ENCODE data around the gene PDE6A.
A peak's percentile ranks its signal among the peaks of the same experiment; 100 is the strongest.
"Not testable (repeated sequence)": the region's sequence is repeated elsewhere in the genome, so short reads cannot be mapped to it uniquely, and the experiment has no call there.

PDE6A gene

GRCh38 chr5:149863176-149863575 is 81.4 kb downstream of the PDE6A start:
- DNase-seq: no peak
- no peaks in the 10 kb centered on the region for H3K27me3 ChIP-seq (replicated peaks)
- H3K27ac ChIP-seq: no peak overlapping the region
- no peak overlapping the region for H3K4me3 ChIP-seq (ENCODE audit: low read depth, low read length)
- TF ChIP-seq, protein P1, sequence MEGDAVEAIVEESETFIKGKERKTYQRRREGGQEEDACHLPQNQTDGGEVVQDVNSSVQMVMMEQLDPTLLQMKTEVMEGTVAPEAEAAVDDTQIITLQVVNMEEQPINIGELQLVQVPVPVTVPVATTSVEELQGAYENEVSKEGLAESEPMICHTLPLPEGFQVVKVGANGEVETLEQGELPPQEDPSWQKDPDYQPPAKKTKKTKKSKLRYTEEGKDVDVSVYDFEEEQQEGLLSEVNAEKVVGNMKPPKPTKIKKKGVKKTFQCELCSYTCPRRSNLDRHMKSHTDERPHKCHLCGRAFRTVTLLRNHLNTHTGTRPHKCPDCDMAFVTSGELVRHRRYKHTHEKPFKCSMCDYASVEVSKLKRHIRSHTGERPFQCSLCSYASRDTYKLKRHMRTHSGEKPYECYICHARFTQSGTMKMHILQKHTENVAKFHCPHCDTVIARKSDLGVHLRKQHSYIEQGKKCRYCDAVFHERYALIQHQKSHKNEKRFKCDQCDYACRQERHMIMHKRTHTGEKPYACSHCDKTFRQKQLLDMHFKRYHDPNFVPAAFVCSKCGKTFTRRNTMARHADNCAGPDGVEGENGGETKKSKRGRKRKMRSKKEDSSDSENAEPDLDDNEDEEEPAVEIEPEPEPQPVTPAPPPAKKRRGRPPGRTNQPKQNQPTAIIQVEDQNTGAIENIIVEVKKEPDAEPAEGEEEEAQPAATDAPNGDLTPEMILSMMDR (IDR thresholded peaks at IDR 0.05; ENCODE audit: low read depth, low read length, missing control alignments): no peak
- no peaks in the 10 kb centered on the region for H3K36me3 ChIP-seq (replicated peaks)
- in situ Hi-C loops (cut with HindIII; ENCODE audit: low pct_ligation_motif_present, low sequenced_read_pairs): no loop called here

- Histone ChIP-seq H3K27ac (no peak overlapping the region), H3K36me3 (replicated peaks) (no peaks in the 10 kb centered on the region), H3K27me3 (replicated peaks) (no peaks in the 10 kb centered on the region), H3K4me3 (ENCODE audit: low read depth, low read length) (no peak overlapping the region)
- in situ Hi-C loops (cut with HindIII; ENCODE audit: low pct_ligation_motif_present, low sequenced_read_pairs): no loop called here
- DNase-seq: no peak
- TF ChIP-seq, protein P1 (IDR thresholded peaks at IDR 0.05; ENCODE audit: low read depth, low read length, missing control alignments): no peak
Measured at GRCh38 chr5:149860801-149861322, 83.7 kb downstream of the PDE6A start.

- no peak overlapping the region for H3K27ac ChIP-seq
- no peaks in the 10 kb centered on the region for H3K27me3 ChIP-seq (replicated peaks)
- no peak for DNase-seq
- H3K4me3 ChIP-seq (ENCODE audit: low read depth, low read length): no peak overlapping the region
- in situ Hi-C loops (cut with HindIII; ENCODE audit: low pct_ligation_motif_present, low sequenced_read_pairs): no loop called here
- no peaks in the 10 kb centered on the region for H3K36me3 ChIP-seq (replicated peaks)
- TF ChIP-seq, protein P1 (IDR thresholded peaks at IDR 0.05; ENCODE audit: low read depth, low read length, missing control alignments): no peak
Measured at GRCh38 chr5:149859746-149860145, 84.8 kb downstream of the PDE6A start.

DNA sequence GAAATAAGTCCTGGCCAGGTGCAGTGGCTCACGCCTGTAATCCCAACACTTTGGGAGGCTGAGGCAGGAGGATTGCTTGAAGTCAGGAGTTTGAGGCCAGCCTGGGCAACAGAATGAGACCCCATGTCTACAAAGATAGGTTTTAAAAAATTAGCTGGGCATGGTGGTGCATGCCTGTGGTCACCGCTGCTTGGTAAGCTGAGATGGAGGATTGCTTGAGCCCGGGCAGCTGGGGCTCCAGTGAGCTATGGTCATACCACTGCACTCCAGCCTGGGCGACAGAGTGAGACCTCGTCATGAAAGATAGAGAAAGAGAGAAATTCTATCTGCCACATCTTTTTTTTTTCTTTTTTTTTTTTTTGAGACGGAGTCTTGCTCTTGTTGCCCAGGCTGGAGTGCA is 86.1 kb downstream of the PDE6A start:
- not testable (repeated sequence) for DNase-seq

DNA sequence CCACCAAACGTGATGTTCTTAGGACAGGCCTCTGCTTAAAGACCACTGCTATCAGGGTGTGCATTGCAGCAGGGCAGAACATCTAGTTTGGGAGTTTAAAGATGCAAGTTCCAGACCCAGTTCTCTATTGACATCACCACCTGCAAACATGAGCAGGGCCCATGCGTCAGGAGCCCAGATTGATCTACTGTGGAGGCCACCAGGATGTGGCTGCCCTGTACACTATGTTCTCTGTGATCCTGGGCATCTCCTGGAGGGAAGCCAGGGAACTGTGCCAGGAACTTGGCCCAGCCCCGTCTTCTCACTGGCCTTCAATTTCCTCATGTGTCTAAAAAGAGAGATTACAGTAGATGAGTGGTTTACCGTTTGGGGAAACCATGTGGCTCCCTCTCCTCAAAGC is 87.1 kb downstream of the PDE6A start:
- TF ChIP-seq, protein P1 (IDR thresholded peaks at IDR 0.05; ENCODE audit: low read depth, low read length, missing control alignments): no peak
- Histone ChIP-seq H3K27me3 (replicated peaks) (no peaks in the 10 kb centered on the region), H3K27ac (no peak overlapping the region), H3K4me3 (ENCODE audit: low read depth, low read length) (no peak overlapping the region), H3K36me3 (replicated peaks) (no peaks in the 10 kb centered on the region)
- peak; percentile 27 for DNase-seq
- in situ Hi-C loops (cut with HindIII; ENCODE audit: low pct_ligation_motif_present, low sequenced_read_pairs): no loop called here

More for the DNA sequence above, 86.1 kb downstream of the PDE6A start:
- H3K27me3 ChIP-seq (replicated peaks); H3K36me3 ChIP-seq (replicated peaks); H3K4me3 ChIP-seq (ENCODE audit: low read depth, low read length); H3K27ac ChIP-seq; in situ Hi-C loops (cut with HindIII; ENCODE audit: low pct_ligation_motif_present, low sequenced_read_pairs): not testable (repeated sequence)

DNA sequence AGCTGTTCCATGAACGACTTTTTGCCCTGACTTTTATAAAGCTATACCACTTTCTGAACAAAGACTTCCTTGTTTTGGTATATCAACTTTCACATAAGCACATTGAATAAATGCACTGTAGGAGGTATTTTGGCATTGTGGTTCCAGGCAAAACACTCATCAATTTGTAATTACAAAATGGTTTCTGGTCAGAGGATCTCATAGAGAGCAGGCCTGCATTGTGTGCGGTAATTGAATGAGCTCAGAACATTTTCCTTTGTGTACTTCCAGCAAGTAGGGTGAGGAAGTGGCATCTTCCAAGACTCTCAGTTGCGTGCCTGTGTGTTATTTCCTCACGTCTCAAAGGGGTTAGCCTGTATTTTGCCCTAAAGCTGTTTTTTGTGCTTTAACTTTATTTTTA is 89.2 kb downstream of the PDE6A start:
- TF ChIP-seq, protein P1 (IDR thresholded peaks at IDR 0.05; ENCODE audit: low read depth, low read length, missing control alignments): no peak
- H3K4me3 ChIP-seq (ENCODE audit: low read depth, low read length): no peak overlapping the region
- in situ Hi-C loops (cut with HindIII; ENCODE audit: low pct_ligation_motif_present, low sequenced_read_pairs): no loop called here
- no peak overlapping the region for H3K27ac ChIP-seq
- H3K36me3 ChIP-seq (replicated peaks): no peaks in the 10 kb centered on the region
- no peak for DNase-seq
- no peaks in the 10 kb centered on the region for H3K27me3 ChIP-seq (replicated peaks)

All from brain microvascular endothelial cell (primary cell).